Upper lobe of left lung (tissue), 4 donors: ENCODE data around the gene P3R3URF.

ENCODE experiments used
- CTCF ChIP-seq, 6 experiments: fragments of 450-650 bp in 4 of 6; fragments of 200-600 bp in 2 of 6; sonication (generic) in 2 of 6; IDR thresholded peaks; one replicate each; pipeline ENCODE4 v1.5.1; 2016 to 2019; ENCODE audit warnings: antibody characterized with exemption in 6 of 6
- POLR2A ChIP-seq, 4 donors: fragments of 450-650 bp; IDR thresholded peaks; one replicate each; pipeline ENCODE4 v1.5.1; 2016 to 2017; ENCODE audit warnings: antibody characterized with exemption in 4 of 4, mild to moderate bottlenecking in 2 of 4
- POLR2AphosphoS5 ChIP-seq, 2 donors: sonication (generic); formaldehyde crosslinking; IDR thresholded peaks; one replicate each; pipeline ENCODE4 v1.5.1; 2017; ENCODE audit warnings: antibody characterized with exemption in 2 of 2

GRCh38 chr1:46181343-46182260, 5.3 kb upstream of the P3R3URF start:
- TF ChIP-seq CTCF (IDR thresholded peaks at IDR 0.05) (no peak), POLR2A (IDR thresholded peaks at IDR 0.05) (no peak), POLR2AphosphoS5 (IDR thresholded peaks at IDR 0.05) (no peak)
